Measurements from ENCODE around the gene CTSF. TPM values are rescaled to one million over a fixed set of nuclear protein-coding genes. Genes with fewer than 3 reads are reported as not detected.

The CTSF gene
- total and polyA plus RNA-seq, 2 of the 8 experiments (the other 6 are each of a cell fraction or from before 2014, with no cell fraction given), result 0.58 to 2.3 TPM

DNA sequence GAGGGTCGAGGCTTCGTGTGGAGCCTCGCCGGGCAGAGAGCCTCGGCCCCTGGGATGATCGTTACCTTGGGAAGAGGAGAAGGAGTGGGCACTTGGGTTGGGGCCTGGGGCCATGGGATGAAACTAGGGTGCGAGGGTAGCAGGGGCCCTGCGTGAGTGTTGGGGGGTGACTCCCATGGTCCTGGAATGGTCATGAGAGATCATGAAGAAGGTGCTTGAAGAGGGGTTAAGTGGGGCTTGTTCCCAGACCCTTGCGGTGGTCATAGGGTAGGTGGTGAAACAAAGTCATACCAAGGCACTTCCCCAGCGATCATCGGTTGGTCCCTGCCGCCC is 24.9 kb upstream of the CTSF start:
- WGBS, 2 experiments (ENCODE audit: extremely low coverage in 1 of 2, insufficient coverage in 1 of 2, insufficient read length in 1 of 2, insufficient replicate concordance in 2 of 2, low coverage in 1 of 2, low lambda C conversion rate in 2 of 2, missing lambda C conversion rate in 1 of 2), result 46% methylated on average over 12 of the region's 12 CpGs; no CpG with 5 or more reads in 1 of the 2 experiments
- POLR2A ChIA-PET (ENCODE audit: partially characterized antibody), result interaction anchor here (0.9 to 65.3 kb wide), 6 partner anchors 10 to 49 kb away, joined by 3 to 2165 read pairs (median 5); partner anchors contain the start of genes ACTN3, RBM14 and RBM4
- peak overlapping the region; percentile 46; the same call in 1 of the 2 replicates for H2AFZ ChIP-seq (ENCODE audit: low read length)

More for the DNA sequence above, 24.9 kb upstream of the CTSF start:
- H3K18ac ChIP-seq (ENCODE audit: extremely low read depth, low read length), result no peak overlapping the region
- H3K9ac ChIP-seq (replicated peaks in 1 of 4; ENCODE audit: extremely low read depth in 1 of 4, low read depth in 3 of 4, low read length in 3 of 4), result peak overlapping the region in 3 of 4 experiments; percentile 52 to 70 (median 67); a peak in 5 of 7 replicates
- peaks cover 0 to 11% (median 7%) of the 10 kb centered on the region in 4 experiments; a peak in 6 of 7 replicates for H3K4me1 ChIP-seq (replicated peaks in 1 of 4; ENCODE audit: control insufficient read depth in 3 of 4, insufficient read depth in 4 of 4, low read length in 3 of 4)
- 0 out of 2 replicates have a peak overlapping the region, but pooled peaks have one; percentile 7 for H2AK5ac ChIP-seq (ENCODE audit: low read depth, low read length)
- no peak overlapping the region for H2BK20ac ChIP-seq (ENCODE audit: low read length)
- CTCF ChIA-PET (ENCODE audit: partially characterized antibody), result interaction anchor here (1.1 to 3.5 kb wide), 16 partner anchors 10 to 102 kb away, joined by 3 to 43 read pairs (median 6); partner anchors contain the start of genes ACTN3, CTSF, RBM4B and ZDHHC24
- H3K9me3 ChIP-seq (ENCODE audit: insufficient read depth in 2 of 2, low read depth in 1 of 2, low read length in 1 of 2), result peaks cover 9 to 17% of the 10 kb centered on the region in 2 experiments
- peak overlapping the region; percentile 61 for H4K5ac ChIP-seq (ENCODE audit: insufficient read length, low read depth, low read length)
- H3K23ac ChIP-seq (ENCODE audit: insufficient read length), result no peak overlapping the region
- H3K4ac ChIP-seq (replicated peaks; ENCODE audit: insufficient read length, low read depth, low read length), result peak overlapping the region; percentile 94
- H3K79me2 ChIP-seq (ENCODE audit: control insufficient read depth in 1 of 2, insufficient read depth in 2 of 2, low read length in 2 of 2), result peaks cover 0 to 5% of the 10 kb centered on the region in 2 experiments; a peak in 2 of 4 replicates
- H4K8ac ChIP-seq (ENCODE audit: extremely low read depth, insufficient read depth, low read length), result peak overlapping the region; percentile 94
- peaks cover 9% of the 10 kb centered on the region for H3K23me2 ChIP-seq (ENCODE audit: low read depth, low read length)
- H2BK12ac ChIP-seq (ENCODE audit: low read depth, low read length), result peak overlapping the region; percentile 13; the same call in 1 of the 2 replicates
- no peaks in the 10 kb centered on the region; a peak in 1 of 8 replicates for H3K36me3 ChIP-seq (ENCODE audit: control insufficient read depth in 2 of 4, insufficient read depth in 4 of 4, low read length in 3 of 4)
- H4K91ac ChIP-seq (replicated peaks; ENCODE audit: insufficient read length, low read length), result peak overlapping the region; percentile 50
- TF ChIP-seq HDAC6 (IDR thresholded peaks at IDR 0.05; ENCODE audit: low read depth, low read length) (no peak), TBP (IDR thresholded peaks at IDR 0.05; ENCODE audit: low read depth, low read length) (no peak), PHF8 (conservative IDR thresholded peaks at IDR 0.05; ENCODE audit: low read depth, low read length) (peak; percentile 87)
- peaks cover 5% of the 10 kb centered on the region for H3K79me1 ChIP-seq (ENCODE audit: low read depth, low read length)
- peaks cover 0 to 10% (median 4%) of the 10 kb centered on the region in 4 experiments; a peak in 3 of 7 replicates for H3K27me3 ChIP-seq (replicated peaks in 1 of 4; ENCODE audit: control insufficient read depth in 3 of 4, extremely low read depth in 1 of 4, insufficient read depth in 3 of 4, low read length in 3 of 4)
- H2BK120ac ChIP-seq (replicated peaks; ENCODE audit: low read depth, low read length), result no peak overlapping the region
- FAIRE-seq (no peak), DNase-seq (ENCODE audit: low read depth in 1 of 2, low spot score in 2 of 2) (no peak)
- no peak overlapping the region for H2BK15ac ChIP-seq (ENCODE audit: low read length)
- peak overlapping the region; percentile 49 to 73 (median 64) for H3K4me3 ChIP-seq (ENCODE audit: extremely low read depth in 1 of 4, insufficient read depth in 2 of 4, low read depth in 3 of 4, low read length in 4 of 4)
- peak overlapping the region; percentile 47; the same call in 1 of the 2 replicates for H2BK5ac ChIP-seq (ENCODE audit: low read depth, low read length)
- H3K4me2 ChIP-seq (ENCODE audit: insufficient read depth in 1 of 2, low read depth in 2 of 2, low read length in 2 of 2), result peak overlapping the region; percentile 60 to 92
- H3K56ac ChIP-seq (replicated peaks; ENCODE audit: insufficient read length, low read depth, low read length), result no peak overlapping the region
- no peak overlapping the region for H3K14ac ChIP-seq (ENCODE audit: insufficient read length)
- H3K27ac ChIP-seq (ENCODE audit: low read depth, low read length), result peak overlapping the region; percentile 57
- no peaks in the 10 kb centered on the region for H4K20me1 ChIP-seq (replicated peaks in 1 of 2; ENCODE audit: control insufficient read depth in 1 of 2, insufficient read depth in 2 of 2, low read length in 2 of 2)

All from H1 (cell line).